ENCODE data around the gene ZNF385A.
"Not testable (repeated sequence)": the region's sequence is repeated elsewhere in the genome, so short reads cannot be mapped to it uniquely, and the experiment has no call there.

ZNF385A gene

DNA sequence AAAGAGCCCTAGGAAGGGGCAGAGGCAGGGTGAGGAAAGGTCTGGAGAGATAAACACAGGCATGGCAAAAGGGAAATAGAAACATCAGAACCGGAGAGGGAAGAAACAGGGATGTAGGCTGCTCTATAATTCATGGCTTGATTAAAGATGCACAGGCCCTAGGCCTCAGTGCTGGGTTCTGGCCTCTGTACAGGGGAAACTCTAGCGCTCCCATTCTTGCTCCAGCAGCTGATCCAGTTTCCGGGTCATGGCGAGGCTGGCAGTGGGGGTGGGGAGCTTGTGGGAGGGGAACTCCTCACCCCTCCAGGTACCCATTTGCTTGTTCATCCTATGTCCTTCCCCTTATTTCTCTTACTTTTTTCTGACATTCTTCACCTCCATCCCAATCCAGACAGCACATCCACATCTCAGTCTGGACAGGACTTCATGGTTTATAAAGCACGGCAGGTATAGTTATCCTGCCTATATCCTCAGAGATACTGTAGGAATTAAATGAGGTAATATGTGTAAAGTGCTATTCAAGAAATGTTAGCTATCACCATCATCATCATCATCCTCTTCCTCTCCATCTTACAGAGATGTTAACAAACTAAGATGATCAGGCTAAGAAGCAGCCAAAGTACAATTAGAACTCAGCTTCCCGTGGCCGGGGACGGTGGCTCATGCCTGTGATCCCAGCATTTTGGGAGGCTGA is 12.3 kb downstream of the ZNF385A start:
- DNase-seq = no peak

DNA sequence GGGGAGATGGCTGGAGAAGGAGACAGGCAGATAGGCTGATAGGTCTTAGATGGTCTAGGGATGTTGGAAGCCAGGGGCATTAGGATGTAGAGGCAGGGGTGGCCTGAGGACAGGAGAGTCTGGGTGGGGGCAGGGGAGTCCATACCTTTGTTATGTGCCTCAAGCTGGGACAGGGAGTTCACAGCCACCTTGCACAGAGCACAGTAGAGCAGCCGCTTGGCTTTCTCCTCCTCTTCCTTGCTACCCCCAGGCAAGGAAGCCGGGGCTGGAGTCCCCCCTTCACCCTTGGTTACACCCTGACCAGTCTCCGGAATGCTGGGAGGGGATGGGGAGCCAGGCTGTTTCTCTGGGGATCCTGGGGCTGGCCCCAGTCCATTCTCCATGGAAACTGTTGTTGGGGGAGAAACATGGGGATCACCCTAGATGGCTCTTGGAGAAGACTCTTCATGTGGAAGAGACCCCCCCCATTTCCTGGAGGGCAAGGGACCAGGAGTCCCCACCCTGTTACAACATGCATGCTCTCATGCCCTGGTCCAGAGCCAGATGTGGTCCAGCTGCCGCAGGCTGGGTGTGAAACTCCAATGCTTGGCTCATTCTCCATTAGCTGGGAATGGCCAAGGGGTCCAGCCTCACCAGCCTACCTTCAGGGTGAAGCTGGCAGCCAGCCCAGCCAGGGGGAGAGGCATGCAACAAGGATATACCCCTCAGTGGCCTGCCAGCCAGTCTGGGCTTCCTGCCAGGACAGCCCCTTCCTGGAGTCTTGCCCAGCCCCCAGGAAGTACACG is 13.0 kb downstream of the ZNF385A start:
- DNase-seq = no peak

DNA sequence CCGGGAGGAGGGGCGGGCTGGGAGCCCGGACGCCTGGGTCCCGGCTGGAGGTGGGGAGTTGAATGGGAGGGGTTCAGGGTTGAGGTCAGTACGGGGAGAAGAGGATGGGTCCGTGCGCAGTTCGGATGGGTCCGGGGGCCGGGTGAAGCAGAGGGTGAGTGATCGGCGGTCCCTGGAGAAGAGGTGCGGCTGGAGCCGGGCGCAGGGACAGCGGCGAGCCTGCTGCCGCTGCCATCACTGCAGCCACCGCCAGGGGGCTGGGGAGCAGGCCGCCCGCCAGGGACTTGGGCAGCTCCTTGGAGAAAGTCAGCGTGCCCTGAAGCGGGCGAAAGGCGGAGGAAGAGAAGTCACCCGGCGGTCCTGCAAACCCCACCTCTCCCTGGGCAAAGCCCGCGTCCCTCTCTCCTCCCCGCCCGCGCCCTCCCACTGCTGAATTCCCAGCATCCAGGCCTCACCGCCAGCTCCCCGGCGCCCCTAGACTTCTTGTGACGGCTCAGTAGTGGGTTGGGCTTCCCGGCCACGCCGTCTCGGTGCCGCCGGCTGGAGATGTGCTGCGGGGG is 14.3 kb downstream of the ZNF385A start:
- no peak for DNase-seq

DNA sequence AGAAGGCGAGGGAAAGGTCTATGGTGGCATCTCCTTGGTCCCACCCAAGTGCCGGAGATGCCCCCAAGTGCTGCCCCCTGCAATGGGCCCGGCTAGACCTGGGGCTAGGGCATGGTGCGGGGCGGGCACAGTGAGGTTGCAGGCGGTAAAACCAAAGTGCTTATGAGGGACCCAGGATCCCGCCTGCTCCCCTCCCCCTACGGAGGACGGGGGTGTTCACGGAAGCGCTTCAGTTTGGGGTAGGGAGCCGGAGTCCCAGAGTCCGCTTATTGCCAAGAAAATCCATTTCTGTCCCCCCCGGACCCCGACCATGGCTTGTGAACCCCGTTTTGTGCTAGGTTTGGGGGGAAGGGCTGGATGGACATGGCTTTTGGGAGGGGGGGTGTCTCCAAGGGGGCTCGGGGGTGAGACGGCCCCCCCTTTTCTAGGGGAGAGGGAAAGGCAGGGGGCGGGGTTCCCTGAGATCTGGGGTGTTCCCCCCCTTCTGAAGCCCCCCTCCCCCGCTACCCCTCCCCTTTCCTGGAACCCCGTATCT is 14.9 kb downstream of the ZNF385A start:
- no peak for DNase-seq

DNA sequence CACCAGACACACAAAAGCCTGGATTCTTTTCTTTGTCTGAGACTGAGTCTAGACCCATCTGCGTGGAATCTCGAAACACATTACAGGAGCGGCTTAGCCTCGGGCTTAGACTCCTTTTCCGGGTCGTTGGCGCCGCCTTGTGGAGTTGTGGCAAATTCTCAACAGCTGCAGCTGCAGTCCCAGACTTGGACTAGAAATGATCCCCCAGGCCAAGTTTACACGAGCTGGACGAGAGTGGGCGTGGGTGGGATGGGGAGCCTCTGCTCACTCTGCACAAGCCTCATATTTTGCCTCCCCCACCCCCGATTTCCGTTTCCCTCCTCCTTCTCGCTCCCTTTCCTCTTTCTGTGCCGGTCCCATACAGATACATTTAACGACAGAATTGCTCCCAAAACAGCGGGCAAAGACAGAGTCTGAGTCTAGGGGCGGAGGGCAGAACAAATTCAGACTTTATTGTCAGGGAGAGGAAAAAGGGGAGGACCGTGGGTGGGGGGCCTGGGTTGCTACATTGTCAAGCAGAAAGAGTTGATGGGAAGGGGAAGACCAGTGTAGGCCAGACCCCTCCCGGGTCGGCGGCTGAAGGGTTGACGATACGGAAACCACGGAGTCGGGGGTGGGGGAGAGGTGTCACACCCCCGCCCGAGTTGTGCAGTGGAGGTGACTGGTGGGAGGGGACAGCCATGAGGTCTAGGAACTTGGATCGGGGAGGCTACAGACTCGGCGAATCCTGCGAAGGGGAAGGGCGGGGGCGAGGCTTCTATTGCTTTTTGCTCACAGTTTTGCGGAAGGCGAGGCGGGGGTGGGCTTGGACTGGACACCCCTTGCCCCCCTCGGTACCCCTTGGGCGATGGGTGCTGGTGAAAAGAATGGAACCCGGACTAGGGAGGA is 15.6 kb downstream of the ZNF385A start:
- peak; percentile 94 to 95 for DNase-seq

DNA sequence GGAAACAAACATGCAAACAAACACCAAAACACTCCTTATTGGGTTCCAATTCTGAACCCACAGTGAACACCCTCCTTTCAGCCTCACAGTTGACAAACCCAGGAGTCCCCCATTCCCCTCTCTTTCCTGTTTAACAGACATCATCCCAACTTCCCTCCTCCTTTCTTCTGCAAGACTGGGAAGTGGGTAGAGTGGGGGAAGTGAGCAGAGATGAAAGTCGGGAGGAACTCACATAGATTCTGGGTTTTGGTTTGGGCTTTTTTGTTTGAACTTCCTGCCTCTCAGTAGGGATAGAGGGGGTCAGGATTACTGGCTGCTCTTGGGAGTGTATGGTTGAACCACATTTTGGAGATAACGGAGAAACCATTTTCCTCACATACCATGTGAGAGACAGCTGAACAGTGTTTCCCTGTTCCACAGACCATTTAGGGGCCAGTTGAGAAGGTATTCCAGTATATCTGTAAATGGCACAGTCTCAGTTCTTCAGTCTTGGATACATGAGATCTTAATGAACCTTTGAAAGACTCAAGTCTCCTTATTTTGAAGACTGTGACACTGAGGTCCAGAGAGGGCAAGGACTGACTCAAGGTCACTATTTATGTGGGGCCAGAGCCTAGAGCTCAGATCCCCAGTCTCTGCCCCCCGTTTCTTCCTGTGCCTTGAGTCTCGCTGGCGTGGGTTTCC is 16.4 kb downstream of the ZNF385A start:
- no peak for DNase-seq

DNA sequence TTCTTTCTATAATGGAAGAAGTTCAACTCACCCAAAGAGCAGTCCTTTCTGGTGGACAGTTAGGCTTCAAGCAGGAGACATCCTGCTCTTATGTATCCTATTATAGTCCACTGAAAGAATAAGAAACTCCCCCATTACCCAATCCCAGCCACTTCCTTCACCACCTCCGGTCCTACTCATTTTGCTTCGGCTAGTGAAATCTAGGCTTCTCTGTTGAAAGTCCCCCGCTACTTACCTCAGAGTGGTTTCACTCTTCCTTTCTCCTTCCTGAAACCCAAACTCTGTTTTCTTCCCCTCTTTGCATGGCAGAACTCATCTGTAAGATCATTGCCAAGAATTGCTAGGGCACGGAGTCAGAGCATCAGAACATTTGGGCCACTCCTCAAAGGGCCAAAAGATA is 20.1 kb downstream of the ZNF385A start, which contains the start of gene GPR84:
TSS of gene GPR84 (minus strand) at position 74 of the 400 bp plus-strand sequence. CDS start 635 bp downstream, outside the sequence.
- DNase-seq = no peak

DNA sequence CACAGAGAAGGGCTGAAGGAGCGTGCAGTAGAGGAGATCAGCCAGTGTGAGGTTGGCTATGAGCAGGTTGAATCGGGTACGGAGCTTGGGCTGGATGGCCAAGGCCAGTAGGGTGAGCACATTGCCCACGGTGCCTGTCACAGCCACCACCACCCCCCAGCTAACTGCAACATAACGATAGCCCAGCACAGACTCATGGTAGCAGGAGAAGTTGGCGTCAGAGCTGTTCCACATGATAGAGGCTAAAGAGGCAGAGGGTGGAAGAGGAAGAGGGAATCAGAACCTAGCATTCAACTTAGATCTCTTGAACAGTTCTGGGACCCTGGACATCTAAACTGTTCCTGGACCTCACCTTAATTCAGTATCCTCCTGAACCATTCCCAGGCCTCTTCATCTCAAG is 20.9 kb downstream of the ZNF385A start:
- DNase-seq = no peak

DNA sequence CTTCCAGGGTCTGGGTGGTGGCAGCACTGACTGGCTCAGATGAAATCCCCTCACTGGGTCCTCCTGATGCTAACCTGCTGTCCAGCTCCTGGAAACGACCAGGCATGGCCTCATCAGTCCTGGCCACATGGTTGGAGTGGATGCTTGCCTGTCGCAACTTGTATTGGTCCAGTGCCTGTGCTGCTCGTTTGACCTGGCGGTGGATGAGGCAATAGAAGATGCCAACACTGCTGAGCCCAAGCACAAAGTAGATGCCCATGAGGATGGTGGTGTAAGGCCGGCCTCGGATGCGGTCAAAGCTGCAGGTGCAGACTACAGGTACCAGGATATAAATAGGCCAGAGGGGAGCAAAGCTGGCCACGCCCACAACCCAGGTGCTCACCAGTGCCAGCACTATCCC is 21.5 kb downstream of the ZNF385A start:
- no peak for DNase-seq

DNA sequence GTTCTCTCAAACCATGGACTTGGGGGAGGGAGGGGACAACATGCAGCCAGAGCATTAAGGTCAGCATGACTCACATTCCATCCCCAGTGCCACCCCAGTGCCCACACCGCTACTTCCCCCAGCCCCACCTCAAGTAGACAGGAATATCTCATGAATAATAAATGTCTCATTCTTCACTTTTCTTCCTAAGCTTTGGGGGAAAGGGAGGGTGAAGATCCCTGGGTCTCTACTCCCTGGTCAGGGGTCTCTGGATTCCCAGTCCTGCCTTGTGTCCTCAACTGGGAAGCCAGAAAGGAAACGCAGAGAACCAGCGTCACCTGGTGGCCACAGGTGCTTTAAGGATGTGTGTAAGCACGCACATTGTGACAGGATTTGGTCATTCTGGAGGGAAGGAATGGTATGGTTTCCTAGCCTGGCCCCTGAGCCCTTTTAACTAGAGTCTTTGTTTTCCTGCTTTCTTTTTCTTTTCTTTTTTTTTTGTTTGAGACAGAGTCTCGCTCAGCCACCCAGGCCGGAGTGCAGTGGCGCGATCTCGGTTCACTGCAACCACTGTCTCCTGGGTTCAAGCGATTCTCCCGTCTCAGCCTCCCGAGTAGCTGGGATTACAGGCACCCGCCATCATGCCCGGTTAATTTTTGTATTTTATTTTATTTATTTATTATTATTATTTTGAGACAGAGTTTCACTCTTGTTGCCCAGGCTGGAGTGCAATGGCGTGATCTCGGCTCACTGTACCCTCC is 23.6 kb downstream of the ZNF385A start:
- peak; percentile 74 to 81 for DNase-seq

DNA sequence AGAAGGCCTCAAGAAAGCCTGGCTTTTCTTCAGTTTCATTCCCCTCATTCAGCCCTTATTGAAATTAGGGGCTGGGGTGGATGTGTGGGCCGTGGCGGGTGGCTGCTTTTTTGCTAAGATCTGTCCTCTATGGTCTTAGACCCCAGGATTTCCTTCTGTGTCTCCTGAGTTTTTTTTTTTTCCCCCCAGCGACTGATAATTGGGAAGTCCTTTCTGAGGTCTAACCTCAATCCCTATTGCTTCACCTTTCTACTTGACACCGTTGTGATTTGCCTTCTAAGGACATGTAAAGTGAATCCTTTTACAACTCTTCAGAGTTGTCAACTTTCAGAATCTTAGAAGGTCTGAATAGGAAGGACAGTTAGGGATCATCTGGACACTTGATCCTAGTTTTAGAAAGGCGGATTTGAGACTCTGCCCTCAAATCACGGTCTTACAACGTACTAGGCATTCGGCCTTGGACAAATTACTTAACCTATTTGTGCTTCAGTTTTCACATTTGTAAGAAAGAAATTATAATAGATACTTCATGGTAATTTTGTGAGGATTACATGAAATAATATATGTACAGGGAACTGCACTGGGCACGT is 24.7 kb downstream of the ZNF385A start:
- DNase-seq = no peak

DNA sequence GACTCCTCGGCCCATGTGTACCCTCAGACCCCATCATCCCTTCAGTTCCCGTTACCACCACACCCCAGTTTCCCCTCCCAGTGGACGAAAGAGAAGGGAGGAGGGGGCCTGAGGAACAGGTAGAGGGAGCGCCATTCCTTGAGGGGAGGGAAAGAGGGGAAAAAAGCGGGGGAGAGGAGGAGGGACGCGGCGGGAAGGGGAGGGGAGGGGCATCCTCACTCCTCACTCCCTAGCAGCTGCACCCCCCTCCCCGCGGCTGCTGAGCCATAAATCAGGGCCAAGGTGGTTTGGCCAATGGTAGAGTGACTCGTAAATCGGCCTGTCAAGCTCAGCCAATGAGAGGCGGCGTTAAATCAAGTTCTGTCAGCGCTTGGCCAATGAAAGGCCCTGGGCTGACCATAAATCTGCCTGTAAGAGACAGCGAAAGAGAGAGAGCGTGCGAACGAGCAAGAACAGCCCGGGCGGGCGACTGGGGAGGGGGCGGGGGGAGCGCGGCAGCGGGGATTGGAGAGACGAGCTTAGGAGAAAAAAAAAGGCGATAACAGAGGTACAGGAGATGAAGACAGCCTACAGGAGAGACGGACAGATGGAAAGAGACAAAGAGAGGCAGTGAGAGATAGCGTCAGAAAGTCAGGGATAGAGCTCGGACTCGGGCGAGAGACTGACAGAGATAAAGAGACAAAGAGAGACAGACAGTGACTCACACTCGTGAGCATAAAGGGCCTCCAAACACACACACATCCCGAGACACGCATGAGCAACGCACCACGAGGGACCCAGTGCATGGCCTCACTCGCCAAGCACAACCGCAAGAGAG is 25.4 kb downstream of the ZNF385A start:
- peak; percentile 90 to 93 for DNase-seq

DNA sequence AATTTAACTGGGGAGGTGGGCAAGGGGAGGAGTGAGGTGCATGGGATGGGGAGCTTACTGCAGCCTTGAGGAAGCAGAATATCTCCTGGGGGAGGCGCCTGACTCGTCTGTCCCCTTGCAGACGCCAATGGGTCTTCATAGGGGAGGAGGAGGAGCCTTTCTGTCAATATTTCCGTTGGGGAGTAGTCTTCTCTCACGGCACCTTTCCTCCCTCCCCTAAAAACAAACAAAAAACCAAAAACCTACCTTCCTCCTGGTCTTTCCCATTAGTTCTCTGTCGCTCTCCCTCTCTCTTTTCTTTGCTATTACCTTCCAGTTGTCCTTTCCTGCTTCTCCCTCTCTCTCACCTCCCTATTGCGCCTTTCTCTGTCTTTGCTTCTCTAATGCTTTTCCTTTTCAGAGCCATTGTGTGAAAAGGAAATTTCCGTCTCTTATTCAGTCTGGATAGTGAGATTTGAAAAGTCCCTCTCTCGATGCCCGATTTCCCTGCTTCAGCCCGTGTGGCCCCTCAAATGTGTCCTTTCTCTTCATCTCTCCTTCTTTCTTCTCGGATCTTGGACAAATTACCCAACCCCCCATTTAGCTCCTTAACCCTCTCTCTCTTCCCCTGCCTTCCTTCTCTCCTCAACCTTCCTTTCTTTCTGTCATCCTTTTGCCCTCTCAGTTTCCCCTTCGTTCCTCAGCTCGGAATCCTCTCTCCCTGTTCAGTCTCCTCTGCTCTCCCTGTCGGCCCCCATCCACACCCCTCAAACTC is 26.2 kb downstream of the ZNF385A start:
- DNase-seq = peak; percentile 37 to 54

DNA sequence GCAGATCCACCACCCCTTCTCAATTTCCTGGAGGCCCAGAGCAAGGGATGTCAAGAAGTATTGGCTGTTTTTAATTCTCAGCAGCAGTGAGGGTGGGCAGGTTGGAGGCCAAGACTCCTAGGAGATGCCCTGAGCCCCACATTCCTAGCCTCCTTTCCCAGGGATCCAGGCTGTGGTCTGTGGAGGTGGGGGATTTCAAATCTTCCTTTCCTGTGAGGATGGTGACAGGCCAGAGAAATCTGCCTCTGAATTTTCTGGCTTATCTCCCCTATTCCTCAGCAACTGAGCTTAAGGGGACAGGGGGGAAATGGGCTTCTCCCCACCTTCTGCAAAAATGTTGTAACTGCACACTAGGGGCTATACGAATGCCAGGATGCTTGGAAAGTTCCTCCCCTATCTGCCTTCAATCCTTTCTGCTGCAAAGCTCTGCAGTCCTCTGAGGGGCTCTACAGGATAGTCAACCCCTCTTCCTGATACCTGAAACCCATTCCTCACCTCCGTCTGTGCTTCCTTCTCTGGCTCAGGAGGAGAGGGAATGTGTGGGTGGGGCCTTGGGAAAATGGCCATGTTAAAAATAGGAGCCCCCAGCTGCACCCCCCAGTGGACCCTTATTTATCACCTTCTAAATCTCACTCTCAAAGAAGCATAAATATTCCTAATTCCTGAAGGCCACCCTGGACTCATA is 26.9 kb downstream of the ZNF385A start:
- DNase-seq = no peak

DNA sequence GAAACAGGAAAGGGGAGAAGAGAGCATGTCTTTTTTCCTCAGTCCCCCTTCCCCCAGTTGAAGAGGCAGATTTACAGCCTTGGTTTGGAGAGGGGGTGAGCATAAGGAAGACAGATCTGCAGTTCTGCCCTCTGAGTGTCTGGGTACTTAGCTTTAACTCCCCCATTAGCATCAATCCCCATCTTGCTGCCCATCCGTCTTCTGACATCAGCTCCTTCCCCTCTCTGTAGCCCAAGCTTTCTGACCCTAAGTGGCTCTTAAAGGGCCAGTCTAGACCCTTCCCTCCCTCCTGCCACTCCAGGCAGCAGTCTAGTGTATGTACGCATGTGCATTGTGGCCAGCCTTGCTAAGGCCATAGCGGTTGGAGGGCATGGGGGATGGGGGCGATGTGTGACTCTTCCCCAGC is 27.6 kb downstream of the ZNF385A start:
- no peak for DNase-seq

DNA sequence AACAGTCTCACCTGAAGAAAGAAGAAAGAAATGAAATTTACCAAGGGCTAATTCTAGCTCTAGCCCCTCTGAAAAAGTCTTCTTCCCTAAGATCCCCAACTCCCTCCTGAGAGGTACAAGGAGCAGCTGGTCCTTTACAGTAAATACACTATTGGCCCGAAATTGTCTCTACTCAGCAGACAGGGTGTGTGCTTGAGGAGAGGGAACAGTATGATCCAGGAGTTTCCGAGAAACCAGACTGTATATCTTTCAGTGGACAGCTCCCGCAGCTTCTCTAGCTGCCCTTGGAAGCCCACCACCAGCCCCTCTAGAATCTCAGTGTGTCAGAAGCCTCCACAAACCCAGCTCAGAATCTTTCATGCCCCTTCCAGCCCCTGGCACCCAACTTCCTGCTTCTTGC is 28.3 kb downstream of the ZNF385A start:
- no peak for DNase-seq

DNA sequence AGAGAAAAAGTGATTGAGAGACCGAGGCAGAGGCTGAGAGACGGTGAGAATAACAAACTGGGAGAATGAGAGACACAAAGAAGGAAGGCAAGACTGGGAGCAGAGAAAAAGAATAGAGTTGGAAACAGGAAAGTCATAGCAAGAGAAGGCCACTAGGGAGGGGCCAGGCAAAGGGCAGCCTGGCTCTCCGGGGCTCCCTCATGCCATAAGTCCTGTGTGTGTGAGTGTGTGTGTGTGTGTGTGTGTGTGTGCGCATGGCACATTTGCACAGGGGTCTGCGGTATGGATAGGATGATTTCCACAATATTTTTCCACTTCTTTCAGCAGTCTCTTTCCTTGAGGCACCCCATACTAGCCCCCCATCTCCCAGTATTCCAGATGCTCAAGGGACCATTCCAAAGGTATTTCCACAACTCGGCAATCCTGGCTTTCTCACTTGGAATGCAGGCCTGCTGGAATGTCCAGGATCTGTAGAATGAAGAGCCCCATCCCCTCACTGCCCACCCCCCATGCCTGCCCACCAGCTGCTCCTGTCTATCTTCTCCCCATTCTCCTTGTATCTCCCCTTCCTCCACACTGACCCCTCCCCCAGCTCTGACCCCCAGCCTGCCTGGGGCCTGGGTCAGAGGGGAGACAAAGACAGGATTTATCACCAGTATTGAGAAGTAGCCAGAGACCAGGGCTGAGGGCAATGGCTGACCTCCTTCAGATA is 29.3 kb downstream of the ZNF385A start:
- DNase-seq = no peak

DNA sequence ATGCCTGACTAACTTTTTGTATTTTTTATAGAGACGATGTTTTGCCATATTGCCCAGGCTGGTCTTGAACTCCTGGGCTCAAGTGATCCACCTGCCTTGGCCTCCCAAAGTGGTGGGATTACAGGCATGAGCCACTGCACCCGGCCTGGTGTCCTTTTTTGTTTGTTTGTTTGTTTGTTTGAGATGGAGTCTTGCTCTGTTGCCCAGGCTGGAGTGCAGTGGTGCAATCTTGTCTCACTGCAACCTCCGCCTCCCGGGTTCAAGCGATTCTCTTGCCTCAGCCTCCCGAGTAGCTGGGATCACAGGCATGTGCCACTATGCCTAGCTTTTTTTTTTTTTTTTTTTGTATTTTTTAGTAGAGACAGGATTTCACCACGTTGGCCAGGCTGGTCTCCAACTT is 30.3 kb downstream of the ZNF385A start:
- not testable (repeated sequence) for DNase-seq

Measured in activated CD4-positive, alpha-beta T cell treated with anti-CD3 and anti-CD28 coated beads, Interleukin-2, amount 50 U/mL, for 48 hours (primary cell).